GM12878 (cell line): ENCODE results near the gene ADAMTS2. TPM values are rescaled to one million over a fixed set of nuclear protein-coding genes. Genes with fewer than 3 reads are reported as not detected.

ENCODE experiments used
- ATAC-seq: fragments of 200-7000 bp; cut with Tn5 transposase; 3 replicates; pipeline ENCODE4 v1.9.1; 2020; ENCODE audit warnings: mild to moderate bottlenecking, moderate library complexity
- BruUV-seq: library from RNA; stranded (reverse); fragments of 400-500 nt; replicated peaks from 2 replicates; lab custom pipeline; 2021; lab: Mats Ljungman, UMichigan
- CTCF ChIA-PET: fragments of 300-600 bp; sonication (Branson Sonifier 250); formaldehyde crosslinking; extraction: SDS; loops from one replicate; lab custom pipeline; 2021; ENCODE audit warnings: inconsistent platforms; lab: Yijun Ruan, JAX
- POLR2A ChIA-PET: fragments of 350-600 bp; formaldehyde crosslinking; extraction: SDS; loops from one replicate; lab custom pipeline; 2021; ENCODE audit warnings: inconsistent platforms; lab: Charles Lee
- RAD21 ChIA-PET: fragments of 300-600 bp; sonication (Branson Sonifier 250); formaldehyde crosslinking; loops from one replicate; lab custom pipeline; 2023; ENCODE audit warnings: antibody characterized with exemption; ENCODE audit not compliant: unreplicated experiment; lab: Charles Lee
- SMC1A ChIA-PET: fragments of 300-600 bp; sonication (Branson Sonifier 250); formaldehyde crosslinking; loops from one replicate; lab custom pipeline; 2023; ENCODE audit not compliant: unreplicated experiment, uncharacterized antibody; lab: Charles Lee
- DNase-seq: peaks from one replicate; pipeline ENCODE4 v3.0.0-alpha.2; 2011; ENCODE audit warnings: low read depth, low spot score
- FAIRE-seq: peaks from 3 replicates; lab custom pipeline; 2011; peaks lifted over from hg19 to GRCh38; lab: Jason Lieb, UNC
- H2AFZ ChIP-seq: 2 replicates; pipeline ENCODE4 v1.6.0; 2011; ENCODE audit warnings: low read depth, low read length, control low read depth; ENCODE audit not compliant: control insufficient read depth
- H3K27ac ChIP-seq: 2 replicates; pipeline ENCODE4 v1.5.1; 2011; ENCODE audit warnings: control low read depth; ENCODE audit not compliant: control insufficient read depth, insufficient read depth
- H3K27me3 ChIP-seq, 2 experiments: replicated peaks in 1 of 2; 2 replicates each; pipeline versions ENCODE4 v1.6.0 to v1.6.1; 2011; ENCODE audit warnings: low read length in 1 of 2; ENCODE audit not compliant: control insufficient read depth in 2 of 2, insufficient read depth in 2 of 2
- H3K36me3 ChIP-seq, 2 experiments: 2 replicates each; pipeline ENCODE4 v1.5.1; 2011; ENCODE audit warnings: low read length in 1 of 2; ENCODE audit not compliant: control insufficient read depth in 2 of 2, insufficient read depth in 2 of 2
- H3K4me1 ChIP-seq: 2 replicates; pipeline ENCODE4 v1.6.1; 2011; ENCODE audit warnings: mild to moderate bottlenecking, low read length, moderate library complexity, mixed read lengths; ENCODE audit not compliant: control insufficient read depth, insufficient read depth
- H3K4me2 ChIP-seq: 2 replicates; pipeline ENCODE4 v1.6.0; 2011; ENCODE audit warnings: control low read depth; ENCODE audit not compliant: control insufficient read depth, insufficient read depth
- H3K4me3 ChIP-seq: fragments of 200-600 bp; sonication (generic); 2 replicates; pipeline ENCODE4 v1.5.1; 2016
- H3K79me2 ChIP-seq: 2 replicates; pipeline ENCODE4 v1.6.0; 2011; ENCODE audit warnings: low read length; ENCODE audit not compliant: control insufficient read depth, insufficient read depth
- H3K9ac ChIP-seq: 2 replicates; pipeline ENCODE4 v1.8.0; 2011; ENCODE audit warnings: low read length, control low read depth, mixed read lengths; ENCODE audit not compliant: control insufficient read depth, insufficient read depth
- H3K9me3 ChIP-seq: replicated peaks from 3 replicates; pipeline ENCODE4 v1.5.1; 2011; ENCODE audit warnings: mild to moderate bottlenecking, low read length; ENCODE audit not compliant: control insufficient read depth, insufficient read depth
- H4K20me1 ChIP-seq: 2 replicates; pipeline ENCODE4 v1.6.0; 2011; ENCODE audit not compliant: control insufficient read depth, insufficient read depth
- CHD2 ChIP-seq: IDR thresholded peaks from 2 replicates; pipeline ENCODE4 v1.6.1; 2011; ENCODE audit warnings: low read depth, low read length, improper control_type of control experiment, borderline replicate concordance
- NR2C1 ChIP-seq: fragments of 450-650 bp; IDR thresholded peaks from 2 replicates; pipeline ENCODE4 v1.6.1; 2017; ENCODE audit warnings: antibody characterized with exemption, mild to moderate bottlenecking, moderate library complexity
- NR2C2 ChIP-seq: IDR thresholded peaks from 2 replicates; pipeline ENCODE4 v1.6.1; 2011; ENCODE audit warnings: borderline replicate concordance, low read depth; ENCODE audit not compliant: control insufficient read depth, insufficient read length
- ZNF217 ChIP-seq: fragments of 450-650 bp; IDR thresholded peaks from 2 replicates; pipeline ENCODE4 v1.6.1; 2017; ENCODE audit warnings: antibody characterized with exemption, mild to moderate bottlenecking
- WGBS: methylation state at CpG from one replicate; pipeline ENCODE4 v1.1.6; 2016; ENCODE audit warnings: low lambda C conversion rate; ENCODE audit not compliant: insufficient replicate concordance, insufficient coverage; ENCODE audit errors: missing lambda C conversion rate; 5-methylcytosine and 5-hydroxymethylcytosine counted together
- in situ Hi-C: fragments of 300-500 bp; cut with MboI; formaldehyde crosslinking; loops from 9 replicates; pipeline ENCODE4 v1.14.3; 2018; ENCODE audit warnings: mixed read lengths
- intact Hi-C: fragments of 100-400 bp; cut with micrococcal nuclease; formaldehyde crosslinking; loops from one replicate; pipeline ENCODE4 v1.14.2; 2022; ENCODE audit not compliant: unreplicated experiment
- polyA plus RNA-seq, 11 experiments: library from polyadenylated mRNA; depleted of rRNA in 4 of 11; unstranded in 6 of 11; stranded (reverse) in 5 of 11; fragments of >200 nt; fragmentation: Nextera tagmentation in 4 of 11; fragmentation: Illumina TruSeq in 1 of 11; extraction: Ambion mirVana in 4 of 11; extraction: Trizol in 1 of 11; gene quantifications; 1 replicate in 1 of 11; 2 replicates in 10 of 11; pipeline versions ENCODE4 v1.2.1 to v1.2.3, GENCODE V29; 2011 to 2016; ENCODE audit warnings: inconsistent platforms in 2 of 11, missing spikeins in 2 of 11, low read depth in 1 of 11
- total RNA-seq, 4 experiments: library from RNA; depleted of rRNA in 3 of 4; stranded (reverse); fragments of >200 nt in 3 of 4; fragmentation: Illumina TruSeq in 1 of 4; extraction: Trizol in 1 of 4; gene quantifications; 2 replicates each; pipeline versions ENCODE4 v1.2.1 to v1.2.3, GENCODE V29; 2013 to 2021
- TF ChIP-seq, protein P1 (sequence below): fragments of 450-650 bp; IDR thresholded peaks from 2 replicates; pipeline ENCODE4 v1.6.1; 2018; ENCODE audit warnings: mild to moderate bottlenecking, low read depth, moderate library complexity; ENCODE audit not compliant: partially characterized antibody
- TF ChIP-seq, protein P2 (sequence below): fragments of 450-650 bp; IDR thresholded peaks from 2 replicates; pipeline ENCODE4 v1.6.1; 2016; ENCODE audit warnings: mild to moderate bottlenecking
- TF ChIP-seq, protein P3 (sequence below): IDR thresholded peaks from 2 replicates; pipeline ENCODE4 v1.6.1; 2012; ENCODE audit warnings: improper control_type of control experiment, low read depth, low read length; ENCODE audit not compliant: insufficient replicate concordance

The ADAMTS2 gene
- total and polyA plus RNA-seq, 10 of the 15 experiments (the other 5 are each of a cell fraction or from before 2014, with no cell fraction given) = 0.03 to 0.05 TPM; not detected in 8

DNA sequence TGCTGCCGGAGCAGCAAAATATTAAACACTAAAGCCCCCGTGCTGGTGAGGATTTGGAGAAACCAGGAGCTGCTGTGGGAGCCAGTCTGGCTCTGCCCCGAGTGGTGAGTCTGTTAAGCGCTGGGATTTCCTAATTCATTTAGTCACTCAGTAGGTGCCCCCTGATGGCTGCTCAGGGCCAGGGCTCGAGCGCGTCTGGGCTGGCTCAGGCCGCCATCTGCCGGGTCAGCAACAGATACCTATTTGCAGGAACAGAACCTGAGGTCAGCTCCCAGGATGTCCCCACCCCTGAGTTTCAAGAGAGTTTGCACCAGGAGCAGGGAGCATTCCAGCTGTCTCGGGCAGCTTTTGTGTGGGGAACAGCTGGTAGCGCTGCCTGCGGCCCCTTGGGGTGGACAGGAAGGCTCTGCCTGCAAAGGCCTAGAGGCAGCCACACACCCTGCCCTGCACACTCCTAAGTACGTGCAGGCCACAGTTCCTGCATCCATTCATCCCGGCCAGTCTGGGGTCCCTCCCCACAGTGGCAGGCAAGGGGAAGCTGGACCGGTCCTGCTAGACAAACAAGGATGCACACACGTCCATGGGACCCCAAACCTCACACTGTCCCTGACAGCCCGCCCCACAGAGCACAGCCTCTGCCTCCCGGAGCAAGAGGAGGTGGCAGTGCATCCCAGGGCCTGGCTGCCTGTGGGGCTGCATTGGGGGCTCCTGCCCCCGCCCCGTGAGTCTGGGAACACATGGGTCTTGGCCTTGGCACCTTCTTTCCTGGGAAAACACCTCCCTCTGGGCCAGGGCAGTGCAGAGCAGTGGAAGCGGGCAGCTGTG lies 83.7 kb downstream of the ADAMTS2 start (continued):
- TF ChIP-seq NR2C2 = no peak

DNA sequence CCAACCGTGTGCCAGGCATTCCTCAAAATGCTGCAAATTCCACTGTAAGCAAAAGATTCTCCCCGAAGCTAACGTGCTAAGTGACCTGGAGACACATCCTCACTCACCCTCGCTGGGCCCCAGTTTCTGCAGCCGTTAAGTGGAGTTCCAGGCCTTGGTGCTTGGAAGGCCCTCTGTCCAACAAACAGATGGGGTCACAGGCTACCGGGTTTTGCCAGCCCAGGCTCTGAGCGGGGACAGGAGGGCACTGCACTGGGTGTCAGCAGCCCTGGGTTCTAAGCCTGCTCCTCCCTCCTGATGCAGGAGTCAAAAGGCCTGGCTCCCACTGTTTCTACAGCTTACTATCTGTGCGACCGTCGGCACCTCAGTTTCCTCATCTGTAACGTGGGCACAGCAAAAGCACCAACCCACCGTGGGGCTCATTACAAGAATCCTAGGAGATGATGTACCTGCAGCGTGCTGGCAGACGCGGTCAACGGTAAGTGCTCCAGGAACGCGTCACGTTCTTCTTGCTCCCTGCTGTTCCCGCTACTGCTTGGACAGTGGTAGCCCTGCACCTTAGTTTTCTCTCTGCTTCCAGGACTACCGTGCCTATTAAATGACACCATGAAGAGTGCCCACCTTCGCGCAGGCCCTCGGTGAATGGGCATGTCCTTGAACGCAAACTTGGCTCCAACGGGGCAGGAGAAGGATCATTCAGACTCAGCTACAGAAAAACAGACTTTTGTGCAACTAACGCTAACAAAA lies 84.8 kb downstream of the ADAMTS2 start:
- Histone ChIP-seq H3K9ac (no peak overlapping the region), H3K4me2 (no peak overlapping the region), H3K27me3 (no peaks in the 10 kb centered on the region), H2AFZ (no peak overlapping the region), H3K4me1 (no peaks in the 10 kb centered on the region), H3K4me3 (no peak overlapping the region), H3K27ac (no peak overlapping the region), H4K20me1 (no peaks in the 10 kb centered on the region), H3K9me3 (no peaks in the 10 kb centered on the region; the same call in 2 of the 3 replicates), H3K36me3 (no peaks in the 10 kb centered on the region), H3K79me2 (no peaks in the 10 kb centered on the region)
- 59% methylated on average over 27 of the region's 27 CpGs for WGBS
- POLR2A ChIA-PET = no interaction called here
- FAIRE-seq = no peak
- RAD21 ChIA-PET = no interaction called here
- ATAC-seq = no peak
- no peak for DNase-seq
- SMC1A ChIA-PET = no interaction called here
- CTCF ChIA-PET = no interaction called here
- intact Hi-C loops = no loop called here
- in situ Hi-C loops = no loop called here
- BruUV-seq = no TSS peak
- TF ChIP-seq, protein P1, sequence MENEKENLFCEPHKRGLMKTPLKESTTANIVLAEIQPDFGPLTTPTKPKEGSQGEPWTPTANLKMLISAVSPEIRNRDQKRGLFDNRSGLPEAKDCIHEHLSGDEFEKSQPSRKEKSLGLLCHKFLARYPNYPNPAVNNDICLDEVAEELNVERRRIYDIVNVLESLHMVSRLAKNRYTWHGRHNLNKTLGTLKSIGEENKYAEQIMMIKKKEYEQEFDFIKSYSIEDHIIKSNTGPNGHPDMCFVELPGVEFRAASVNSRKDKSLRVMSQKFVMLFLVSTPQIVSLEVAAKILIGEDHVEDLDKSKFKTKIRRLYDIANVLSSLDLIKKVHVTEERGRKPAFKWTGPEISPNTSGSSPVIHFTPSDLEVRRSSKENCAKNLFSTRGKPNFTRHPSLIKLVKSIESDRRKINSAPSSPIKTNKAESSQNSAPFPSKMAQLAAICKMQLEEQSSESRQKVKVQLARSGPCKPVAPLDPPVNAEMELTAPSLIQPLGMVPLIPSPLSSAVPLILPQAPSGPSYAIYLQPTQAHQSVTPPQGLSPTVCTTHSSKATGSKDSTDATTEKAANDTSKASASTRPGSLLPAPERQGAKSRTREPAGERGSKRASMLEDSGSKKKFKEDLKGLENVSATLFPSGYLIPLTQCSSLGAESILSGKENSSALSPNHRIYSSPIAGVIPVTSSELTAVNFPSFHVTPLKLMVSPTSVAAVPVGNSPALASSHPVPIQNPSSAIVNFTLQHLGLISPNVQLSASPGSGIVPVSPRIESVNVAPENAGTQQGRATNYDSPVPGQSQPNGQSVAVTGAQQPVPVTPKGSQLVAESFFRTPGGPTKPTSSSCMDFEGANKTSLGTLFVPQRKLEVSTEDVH = no peak
- TF ChIP-seq, protein P2, sequence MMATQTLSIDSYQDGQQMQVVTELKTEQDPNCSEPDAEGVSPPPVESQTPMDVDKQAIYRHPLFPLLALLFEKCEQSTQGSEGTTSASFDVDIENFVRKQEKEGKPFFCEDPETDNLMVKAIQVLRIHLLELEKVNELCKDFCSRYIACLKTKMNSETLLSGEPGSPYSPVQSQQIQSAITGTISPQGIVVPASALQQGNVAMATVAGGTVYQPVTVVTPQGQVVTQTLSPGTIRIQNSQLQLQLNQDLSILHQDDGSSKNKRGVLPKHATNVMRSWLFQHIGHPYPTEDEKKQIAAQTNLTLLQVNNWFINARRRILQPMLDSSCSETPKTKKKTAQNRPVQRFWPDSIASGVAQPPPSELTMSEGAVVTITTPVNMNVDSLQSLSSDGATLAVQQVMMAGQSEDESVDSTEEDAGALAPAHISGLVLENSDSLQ = no peak
- TF ChIP-seq CHD2 (no peak), ZNF217 (no peak), NR2C1 (no peak)
- TF ChIP-seq, protein P3, sequence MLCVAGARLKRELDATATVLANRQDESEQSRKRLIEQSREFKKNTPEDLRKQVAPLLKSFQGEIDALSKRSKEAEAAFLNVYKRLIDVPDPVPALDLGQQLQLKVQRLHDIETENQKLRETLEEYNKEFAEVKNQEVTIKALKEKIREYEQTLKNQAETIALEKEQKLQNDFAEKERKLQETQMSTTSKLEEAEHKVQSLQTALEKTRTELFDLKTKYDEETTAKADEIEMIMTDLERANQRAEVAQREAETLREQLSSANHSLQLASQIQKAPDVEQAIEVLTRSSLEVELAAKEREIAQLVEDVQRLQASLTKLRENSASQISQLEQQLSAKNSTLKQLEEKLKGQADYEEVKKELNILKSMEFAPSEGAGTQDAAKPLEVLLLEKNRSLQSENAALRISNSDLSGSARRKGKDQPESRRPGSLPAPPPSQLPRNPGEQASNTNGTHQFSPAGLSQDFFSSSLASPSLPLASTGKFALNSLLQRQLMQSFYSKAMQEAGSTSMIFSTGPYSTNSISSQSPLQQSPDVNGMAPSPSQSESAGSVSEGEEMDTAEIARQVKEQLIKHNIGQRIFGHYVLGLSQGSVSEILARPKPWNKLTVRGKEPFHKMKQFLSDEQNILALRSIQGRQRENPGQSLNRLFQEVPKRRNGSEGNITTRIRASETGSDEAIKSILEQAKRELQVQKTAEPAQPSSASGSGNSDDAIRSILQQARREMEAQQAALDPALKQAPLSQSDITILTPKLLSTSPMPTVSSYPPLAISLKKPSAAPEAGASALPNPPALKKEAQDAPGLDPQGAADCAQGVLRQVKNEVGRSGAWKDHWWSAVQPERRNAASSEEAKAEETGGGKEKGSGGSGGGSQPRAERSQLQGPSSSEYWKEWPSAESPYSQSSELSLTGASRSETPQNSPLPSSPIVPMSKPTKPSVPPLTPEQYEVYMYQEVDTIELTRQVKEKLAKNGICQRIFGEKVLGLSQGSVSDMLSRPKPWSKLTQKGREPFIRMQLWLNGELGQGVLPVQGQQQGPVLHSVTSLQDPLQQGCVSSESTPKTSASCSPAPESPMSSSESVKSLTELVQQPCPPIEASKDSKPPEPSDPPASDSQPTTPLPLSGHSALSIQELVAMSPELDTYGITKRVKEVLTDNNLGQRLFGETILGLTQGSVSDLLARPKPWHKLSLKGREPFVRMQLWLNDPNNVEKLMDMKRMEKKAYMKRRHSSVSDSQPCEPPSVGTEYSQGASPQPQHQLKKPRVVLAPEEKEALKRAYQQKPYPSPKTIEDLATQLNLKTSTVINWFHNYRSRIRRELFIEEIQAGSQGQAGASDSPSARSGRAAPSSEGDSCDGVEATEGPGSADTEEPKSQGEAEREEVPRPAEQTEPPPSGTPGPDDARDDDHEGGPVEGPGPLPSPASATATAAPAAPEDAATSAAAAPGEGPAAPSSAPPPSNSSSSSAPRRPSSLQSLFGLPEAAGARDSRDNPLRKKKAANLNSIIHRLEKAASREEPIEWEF = no peak
